Activated CD4-positive, alpha-beta T cell treated with anti-CD3 and anti-CD28 coated beads, Interleukin-10, Interleukin-2, amounts not matched to agents 100 ng/mL and 50 ng/mL, durations not matched to agents 16 hours and 8 hours (primary cell): ENCODE results near the gene WDR33.

Source experiments
- DNase-seq: peaks from one replicate; pipeline ENCODE4 v3.0.0-alpha.2; 2020

Gene WDR33

GRCh38 chr2:127653421-127654083, 157.4 kb downstream of the WDR33 start:
- no peak for DNase-seq

DNA sequence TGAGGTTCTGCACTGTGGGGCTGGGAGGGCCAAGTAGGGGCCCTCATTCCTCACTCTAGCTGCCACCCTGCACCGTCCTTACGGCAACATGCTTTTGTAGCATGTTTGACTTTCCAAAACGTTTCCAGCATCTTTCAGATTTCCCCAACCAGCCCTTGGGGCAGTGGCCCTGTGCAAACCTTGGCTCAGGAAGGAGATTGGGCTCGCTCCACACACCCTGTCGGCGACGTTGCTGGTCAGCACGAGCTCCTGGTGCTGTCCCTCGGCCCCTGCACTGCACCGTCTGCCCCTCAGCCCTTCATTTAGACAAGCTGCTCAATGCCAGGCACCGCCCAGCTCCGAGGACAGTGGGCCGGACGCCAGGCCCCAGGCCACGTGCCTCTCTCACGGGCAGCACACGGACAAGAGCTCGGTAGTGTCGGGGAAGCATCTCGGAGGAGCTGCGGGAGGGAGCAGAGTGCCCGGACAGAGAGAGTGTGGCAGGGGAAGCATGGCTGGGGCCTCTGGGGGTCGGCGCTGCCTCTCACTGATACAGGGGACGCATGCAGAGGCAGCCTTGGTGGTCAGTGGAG, 158.1 kb downstream of the WDR33 start:
- DNase-seq = no peak

- DNase-seq = no peak
Measured at GRCh38 chr2:127651971-127652550, 158.9 kb downstream of the WDR33 start.

DNA sequence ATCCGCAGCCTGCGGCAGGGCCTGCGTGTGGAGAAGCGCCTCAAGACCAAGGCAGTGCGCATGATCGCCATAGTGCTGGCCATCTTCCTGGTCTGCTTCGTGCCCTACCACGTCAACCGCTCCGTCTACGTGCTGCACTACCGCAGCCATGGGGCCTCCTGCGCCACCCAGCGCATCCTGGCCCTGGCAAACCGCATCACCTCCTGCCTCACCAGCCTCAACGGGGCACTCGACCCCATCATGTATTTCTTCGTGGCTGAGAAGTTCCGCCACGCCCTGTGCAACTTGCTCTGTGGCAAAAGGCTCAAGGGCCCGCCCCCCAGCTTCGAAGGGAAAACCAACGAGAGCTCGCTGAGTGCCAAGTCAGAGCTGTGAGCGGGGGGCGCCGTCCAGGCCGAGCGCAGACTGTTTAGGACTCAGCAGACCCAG, 159.6 kb downstream of the WDR33 start:
- DNase-seq = no peak
